Stimulated activated CD8-positive, alpha-beta memory T cell treated with anti-CD3 and anti-CD28 coated beads, Interleukin-7, amount 100 ng/mL, for 24 hours (primary cell): ENCODE results near the gene UBXN4.
"Not testable (repeated sequence)": the region's sequence is repeated elsewhere in the genome, so short reads cannot be mapped to it uniquely, and the experiment has no call there.

Experiments
- DNase-seq: peaks from one replicate; pipeline ENCODE4 v3.0.0-alpha.2; 2020; ENCODE audit warnings: low read depth

The UBXN4 gene

GRCh38 chr2:135807874-135808273 is 66.2 kb downstream of the UBXN4 start:
- not testable (repeated sequence) for DNase-seq

- DNase-seq: no peak
Measured at GRCh38 chr2:135812907-135813511, 71.4 kb downstream of the UBXN4 start.

- DNase-seq: no peak
Measured at GRCh38 chr2:135815269-135815668, 73.6 kb downstream of the UBXN4 start.

GRCh38 chr2:135817466-135817865 is 75.8 kb downstream of the UBXN4 start:
- DNase-seq: no peak

GRCh38 chr2:135817951-135818350 is 76.3 kb downstream of the UBXN4 start:
- DNase-seq: no peak

- no peak for DNase-seq
Measured at GRCh38 chr2:135818937-135819610, 77.4 kb downstream of the UBXN4 start.

GRCh38 chr2:135820003-135820618 is 78.5 kb downstream of the UBXN4 start:
- peak; percentile 76 for DNase-seq

- no peak for DNase-seq
Measured at GRCh38 chr2:135821190-135821589, 79.5 kb downstream of the UBXN4 start.

GRCh38 chr2:135822855-135823254 is 81.2 kb downstream of the UBXN4 start:
- DNase-seq: no peak

GRCh38 chr2:135825131-135825530 is 83.5 kb downstream of the UBXN4 start:
- DNase-seq: no peak

GRCh38 chr2:135825550-135826176 is 84.0 kb downstream of the UBXN4 start:
- DNase-seq: no peak

- DNase-seq: no peak
Measured at GRCh38 chr2:135826544-135826943, 84.9 kb downstream of the UBXN4 start.

GRCh38 chr2:135829378-135830135 is 87.9 kb downstream of the UBXN4 start:
- no peak for DNase-seq

GRCh38 chr2:135831180-135831812 is 89.6 kb downstream of the UBXN4 start:
- DNase-seq: no peak

GRCh38 chr2:135832891-135833290 is 91.2 kb downstream of the UBXN4 start:
- no peak for DNase-seq
